ENCODE data around the gene ATP2A2.
"Not testable (repeated sequence)": the region's sequence is repeated elsewhere in the genome, so short reads cannot be mapped to it uniquely, and the experiment has no call there.

The ATP2A2 gene

DNA sequence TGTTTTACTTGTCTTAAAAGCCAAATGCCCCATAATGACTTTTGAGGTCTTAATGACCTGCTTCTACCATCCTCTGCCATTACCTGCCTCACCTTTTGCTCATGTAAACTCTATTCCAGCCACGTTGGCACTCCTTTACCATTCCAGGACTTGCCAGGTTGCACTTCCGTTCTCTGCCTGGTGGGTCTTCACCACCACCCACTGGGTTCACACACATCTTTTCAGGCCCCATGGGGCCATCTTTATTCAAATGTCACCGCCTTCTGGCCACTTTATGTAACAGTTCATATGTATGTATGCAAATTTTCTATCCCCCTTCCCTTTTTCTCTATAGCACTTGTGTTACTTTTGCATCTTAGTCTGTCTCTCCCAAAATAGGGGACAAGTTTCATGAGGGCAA is 57.7 kb downstream of the ATP2A2 start:
- Mint-ChIP-seq H3K4me3 (no peak overlapping the region), H3K27me3 (no peaks in the 10 kb centered on the region), H3K4me1 (ENCODE audit: low read depth) (no peaks in the 10 kb centered on the region), H3K36me3 (peaks cover 4% of the 10 kb centered on the region), H3K9me3 (ENCODE audit: low read depth) (no peaks in the 10 kb centered on the region), H3K27ac (peak overlapping the region; percentile 47)

DNA sequence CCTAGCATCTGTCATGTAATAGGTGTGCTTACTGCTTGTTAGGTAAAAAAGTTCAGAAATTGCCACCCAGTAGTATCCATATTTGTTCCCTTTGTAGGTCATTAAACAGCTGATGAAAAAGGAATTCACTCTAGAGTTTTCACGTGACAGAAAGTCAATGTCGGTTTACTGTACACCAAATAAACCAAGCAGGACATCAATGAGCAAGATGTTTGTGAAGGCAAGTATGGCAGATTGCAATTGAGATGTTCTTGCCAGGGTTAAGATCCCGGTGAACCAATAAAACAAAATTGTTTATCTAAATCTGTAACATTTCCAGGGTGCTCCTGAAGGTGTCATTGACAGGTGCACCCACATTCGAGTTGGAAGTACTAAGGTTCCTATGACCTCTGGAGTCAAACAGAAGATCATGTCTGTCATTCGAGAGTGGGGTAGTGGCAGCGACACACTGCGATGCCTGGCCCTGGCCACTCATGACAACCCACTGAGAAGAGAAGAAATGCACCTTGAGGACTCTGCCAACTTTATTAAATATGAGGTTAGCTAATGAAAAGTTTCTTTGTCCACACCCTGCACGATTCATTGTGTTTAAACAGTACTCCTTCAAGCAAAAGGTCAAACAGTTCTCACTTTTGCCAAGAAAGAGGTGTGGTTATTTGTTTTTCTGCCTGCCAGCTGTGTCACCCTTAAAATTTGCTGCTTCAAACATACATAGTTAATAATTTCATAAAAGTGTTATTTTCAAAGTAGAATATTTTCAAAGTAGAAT is 58.3 kb downstream of the ATP2A2 start:
- H3K27ac Mint-ChIP-seq = no peak overlapping the region
- no peak overlapping the region for H3K4me3 Mint-ChIP-seq
- no peaks in the 10 kb centered on the region for H3K4me1 Mint-ChIP-seq (ENCODE audit: low read depth)
- no peaks in the 10 kb centered on the region for H3K27me3 Mint-ChIP-seq
- H3K36me3 Mint-ChIP-seq = peaks cover 5% of the 10 kb centered on the region
- no peaks in the 10 kb centered on the region for H3K9me3 Mint-ChIP-seq (ENCODE audit: low read depth)

DNA sequence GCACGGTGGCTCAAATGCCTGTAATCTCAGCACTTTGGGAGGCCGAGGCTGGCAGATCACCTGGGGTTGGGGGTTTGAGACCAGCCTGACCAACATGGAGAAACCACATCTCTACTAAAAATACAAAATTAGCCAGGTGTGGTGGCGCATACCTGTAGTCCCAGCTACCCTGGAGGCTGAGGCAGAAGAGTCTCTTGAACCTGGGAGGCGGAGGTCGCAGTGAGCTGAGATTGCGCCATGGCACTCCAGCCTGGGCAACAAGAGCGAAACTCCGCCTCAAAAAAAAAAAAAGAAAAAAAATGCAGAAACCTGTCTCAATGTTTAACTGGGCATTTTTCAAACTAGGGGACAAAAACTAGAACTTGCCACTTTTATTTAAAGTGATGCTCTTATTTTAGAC is 59.2 kb downstream of the ATP2A2 start:
- H3K36me3 Mint-ChIP-seq, H3K4me3 Mint-ChIP-seq, H3K27me3 Mint-ChIP-seq: not testable (repeated sequence)

DNA sequence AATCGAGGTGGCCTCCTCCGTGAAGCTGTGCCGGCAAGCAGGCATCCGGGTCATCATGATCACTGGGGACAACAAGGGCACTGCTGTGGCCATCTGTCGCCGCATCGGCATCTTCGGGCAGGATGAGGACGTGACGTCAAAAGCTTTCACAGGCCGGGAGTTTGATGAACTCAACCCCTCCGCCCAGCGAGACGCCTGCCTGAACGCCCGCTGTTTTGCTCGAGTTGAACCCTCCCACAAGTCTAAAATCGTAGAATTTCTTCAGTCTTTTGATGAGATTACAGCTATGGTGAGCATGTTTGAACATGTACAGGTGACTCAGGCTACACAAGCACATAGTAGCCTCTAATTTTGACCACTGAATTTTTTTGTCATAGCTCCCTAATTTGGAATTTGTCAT is 59.7 kb downstream of the ATP2A2 start:
- Mint-ChIP-seq H3K27ac (no peak overlapping the region), H3K27me3 (no peaks in the 10 kb centered on the region), H3K4me1 (ENCODE audit: low read depth) (no peaks in the 10 kb centered on the region), H3K36me3 (peaks cover 5% of the 10 kb centered on the region), H3K9me3 (ENCODE audit: low read depth) (no peaks in the 10 kb centered on the region), H3K4me3 (no peak overlapping the region)

More for the DNA sequence above, 59.2 kb downstream of the ATP2A2 start:
- H3K27ac Mint-ChIP-seq; H3K4me1 Mint-ChIP-seq (ENCODE audit: low read depth); H3K9me3 Mint-ChIP-seq (ENCODE audit: low read depth): not testable (repeated sequence)

DNA sequence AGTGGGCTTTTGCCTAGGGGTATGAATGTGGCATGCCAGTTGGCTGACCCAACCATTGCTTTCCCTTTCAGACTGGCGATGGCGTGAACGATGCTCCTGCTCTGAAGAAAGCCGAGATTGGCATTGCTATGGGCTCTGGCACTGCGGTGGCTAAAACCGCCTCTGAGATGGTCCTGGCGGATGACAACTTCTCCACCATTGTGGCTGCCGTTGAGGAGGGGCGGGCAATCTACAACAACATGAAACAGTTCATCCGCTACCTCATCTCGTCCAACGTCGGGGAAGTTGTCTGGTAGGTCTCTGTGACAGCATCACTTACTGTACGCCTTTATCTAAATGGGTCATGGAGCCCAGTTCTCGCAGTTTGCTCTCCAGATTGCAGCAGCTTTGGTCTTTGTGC is 61.1 kb downstream of the ATP2A2 start:
- no peaks in the 10 kb centered on the region for H3K27me3 Mint-ChIP-seq
- H3K36me3 Mint-ChIP-seq = peaks cover 5% of the 10 kb centered on the region
- H3K27ac Mint-ChIP-seq = no peak overlapping the region
- H3K4me3 Mint-ChIP-seq = no peak overlapping the region
- no peaks in the 10 kb centered on the region for H3K9me3 Mint-ChIP-seq (ENCODE audit: low read depth)
- H3K4me1 Mint-ChIP-seq (ENCODE audit: low read depth) = no peaks in the 10 kb centered on the region

DNA sequence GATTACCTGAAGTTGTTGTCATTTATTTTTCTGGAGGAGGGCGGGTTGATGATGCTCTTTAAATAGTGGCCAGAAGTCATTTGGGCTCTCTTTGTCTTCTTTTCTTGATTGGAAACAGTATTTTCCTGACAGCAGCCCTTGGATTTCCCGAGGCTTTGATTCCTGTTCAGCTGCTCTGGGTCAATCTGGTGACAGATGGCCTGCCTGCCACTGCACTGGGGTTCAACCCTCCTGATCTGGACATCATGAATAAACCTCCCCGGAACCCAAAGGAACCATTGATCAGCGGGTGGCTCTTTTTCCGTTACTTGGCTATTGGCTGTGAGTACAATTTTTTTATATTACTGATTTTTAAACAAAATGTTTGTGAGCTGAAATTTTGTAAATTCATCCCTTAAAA is 62.1 kb downstream of the ATP2A2 start:
- H3K27ac Mint-ChIP-seq = no peak overlapping the region

DNA sequence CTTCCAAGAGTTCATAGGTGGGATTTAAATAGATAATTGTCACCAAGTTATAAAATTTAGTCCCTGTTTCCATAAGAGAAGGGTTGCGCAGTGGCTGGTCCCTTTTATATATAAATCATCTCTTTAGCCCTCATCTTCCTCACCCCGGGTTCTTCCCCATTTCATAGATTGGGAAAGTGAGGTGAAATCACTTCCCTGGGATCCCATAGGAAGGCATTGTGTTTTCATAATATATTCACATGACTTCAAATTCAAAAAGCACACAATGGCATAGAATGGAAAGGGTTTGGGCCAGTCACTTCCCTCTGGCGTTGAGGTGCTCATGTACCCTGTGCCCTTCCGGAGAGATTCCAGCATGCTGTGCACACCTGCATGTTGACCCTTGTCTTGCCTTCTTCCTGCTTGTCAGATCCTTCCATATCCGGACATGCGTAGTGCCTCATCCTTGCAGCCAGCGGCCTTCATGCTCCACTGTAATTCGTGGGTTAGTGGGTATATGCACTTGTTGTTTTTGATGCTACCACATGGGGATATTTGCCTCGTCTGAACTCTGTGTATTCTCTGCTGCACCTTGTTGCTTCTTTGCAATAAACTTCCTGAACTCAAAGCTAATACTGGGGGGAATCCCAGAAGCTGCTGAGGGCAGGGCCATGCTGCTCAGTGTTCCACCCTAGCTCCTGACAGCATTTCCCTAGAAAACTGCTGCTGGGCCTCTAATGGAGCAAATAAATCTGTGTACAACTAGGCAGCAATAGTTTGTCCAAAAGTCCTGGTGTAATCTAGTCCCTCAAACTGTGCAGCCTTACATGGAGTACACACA is 62.9 kb downstream of the ATP2A2 start:
- peaks cover 6% of the 10 kb centered on the region for H3K36me3 Mint-ChIP-seq
- H3K4me3 Mint-ChIP-seq = no peak overlapping the region
- H3K27ac Mint-ChIP-seq = no peak overlapping the region
- no peaks in the 10 kb centered on the region for H3K9me3 Mint-ChIP-seq (ENCODE audit: low read depth)
- H3K27me3 Mint-ChIP-seq = no peaks in the 10 kb centered on the region
- peaks cover 11% of the 10 kb centered on the region for H3K4me1 Mint-ChIP-seq (ENCODE audit: low read depth)

More for the DNA sequence above, 62.1 kb downstream of the ATP2A2 start:
- Mint-ChIP-seq H3K36me3 (peaks cover 8% of the 10 kb centered on the region), H3K4me1 (ENCODE audit: low read depth) (peaks cover 2% of the 10 kb centered on the region), H3K27me3 (no peaks in the 10 kb centered on the region), H3K4me3 (no peak overlapping the region), H3K9me3 (ENCODE audit: low read depth) (no peaks in the 10 kb centered on the region)

DNA sequence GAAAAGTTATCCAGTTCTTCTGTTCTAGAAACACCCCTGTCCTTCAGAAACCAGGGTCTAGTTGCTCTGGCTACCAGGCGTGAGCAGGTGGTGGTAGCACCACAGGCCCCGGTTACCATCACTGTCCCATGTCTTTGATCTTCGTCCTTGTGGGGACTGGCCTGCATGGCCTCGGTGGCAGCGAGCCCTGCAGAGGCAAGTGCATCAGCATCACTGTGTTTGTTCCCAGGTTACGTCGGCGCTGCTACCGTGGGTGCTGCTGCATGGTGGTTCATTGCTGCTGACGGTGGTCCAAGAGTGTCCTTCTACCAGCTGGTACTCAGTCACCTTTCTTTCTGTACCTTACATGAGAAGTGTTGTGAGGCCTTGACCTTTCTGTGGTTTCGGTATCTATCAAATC is 63.6 kb downstream of the ATP2A2 start:
- no peak overlapping the region for H3K4me3 Mint-ChIP-seq
- no peaks in the 10 kb centered on the region for H3K27me3 Mint-ChIP-seq
- peaks cover 6% of the 10 kb centered on the region for H3K36me3 Mint-ChIP-seq
- no peaks in the 10 kb centered on the region for H3K9me3 Mint-ChIP-seq (ENCODE audit: low read depth)
- H3K27ac Mint-ChIP-seq = no peak overlapping the region
- H3K4me1 Mint-ChIP-seq (ENCODE audit: low read depth) = peaks cover 18% of the 10 kb centered on the region

DNA sequence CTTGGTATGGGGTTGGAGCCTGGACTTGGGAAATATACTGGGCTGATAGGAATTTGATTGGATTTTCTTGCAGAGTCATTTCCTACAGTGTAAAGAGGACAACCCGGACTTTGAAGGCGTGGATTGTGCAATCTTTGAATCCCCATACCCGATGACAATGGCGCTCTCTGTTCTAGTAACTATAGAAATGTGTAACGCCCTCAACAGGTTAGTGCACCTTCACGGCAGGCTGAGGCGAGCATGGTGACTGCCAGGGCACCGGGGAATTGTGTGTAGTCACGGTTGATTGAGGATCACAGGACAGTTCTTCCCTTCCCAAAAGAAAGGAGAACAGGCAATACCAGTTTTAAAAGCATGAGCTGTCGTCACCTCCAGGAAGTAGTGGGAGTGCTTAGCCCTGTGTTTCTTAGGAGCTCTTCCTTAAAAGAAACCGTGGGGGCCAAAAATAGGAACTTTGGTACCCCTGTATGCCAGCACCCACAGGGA is 64.2 kb downstream of the ATP2A2 start:
- Mint-ChIP-seq H3K4me1 (ENCODE audit: low read depth) (peaks cover 23% of the 10 kb centered on the region), H3K27ac (no peak overlapping the region), H3K36me3 (peaks cover 6% of the 10 kb centered on the region), H3K9me3 (ENCODE audit: low read depth) (no peaks in the 10 kb centered on the region), H3K4me3 (no peak overlapping the region), H3K27me3 (no peaks in the 10 kb centered on the region)

DNA sequence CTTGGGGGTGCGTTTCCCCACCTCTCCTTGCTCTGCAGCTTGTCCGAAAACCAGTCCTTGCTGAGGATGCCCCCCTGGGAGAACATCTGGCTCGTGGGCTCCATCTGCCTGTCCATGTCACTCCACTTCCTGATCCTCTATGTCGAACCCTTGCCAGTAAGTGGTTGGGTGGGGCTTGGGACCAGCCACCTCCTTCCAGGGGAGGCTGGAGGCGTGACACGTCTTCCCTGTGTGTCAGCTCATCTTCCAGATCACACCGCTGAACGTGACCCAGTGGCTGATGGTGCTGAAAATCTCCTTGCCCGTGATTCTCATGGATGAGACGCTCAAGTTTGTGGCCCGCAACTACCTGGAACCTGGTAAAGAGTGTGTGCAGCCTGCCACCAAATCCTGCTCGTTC is 64.9 kb downstream of the ATP2A2 start:
- H3K36me3 Mint-ChIP-seq = peaks cover 6% of the 10 kb centered on the region
- H3K27ac Mint-ChIP-seq = no peak overlapping the region

DNA sequence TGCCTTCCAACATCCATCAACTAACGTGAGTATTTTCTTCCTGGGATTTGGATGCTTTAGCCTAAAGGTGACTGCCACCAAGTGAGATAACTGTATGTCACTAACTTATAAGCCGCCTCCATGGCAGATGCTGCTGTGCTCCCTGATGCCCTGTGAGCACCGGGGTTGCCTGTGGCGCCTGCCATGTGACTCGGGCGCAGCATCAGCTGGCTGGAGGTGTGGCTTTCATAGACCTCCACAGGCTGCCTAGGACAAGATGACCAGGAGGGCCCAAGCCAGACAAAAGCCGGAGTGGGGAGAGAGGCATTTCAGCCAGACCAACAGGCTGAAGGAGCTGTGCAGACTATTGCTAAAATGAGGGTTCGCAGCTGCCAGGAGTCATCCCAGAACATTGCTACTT is 66.7 kb downstream of the ATP2A2 start:
- Mint-ChIP-seq H3K4me1 (ENCODE audit: low read depth) (peaks cover 31% of the 10 kb centered on the region), H3K9me3 (ENCODE audit: low read depth) (no peaks in the 10 kb centered on the region), H3K27ac (peak overlapping the region; percentile 10), H3K4me3 (no peak overlapping the region), H3K27me3 (no peaks in the 10 kb centered on the region), H3K36me3 (peaks cover 6% of the 10 kb centered on the region)

More for the DNA sequence above, 64.9 kb downstream of the ATP2A2 start:
- no peak overlapping the region for H3K4me3 Mint-ChIP-seq
- H3K4me1 Mint-ChIP-seq (ENCODE audit: low read depth) = peaks cover 31% of the 10 kb centered on the region
- H3K9me3 Mint-ChIP-seq (ENCODE audit: low read depth) = no peaks in the 10 kb centered on the region
- H3K27me3 Mint-ChIP-seq = no peaks in the 10 kb centered on the region

DNA sequence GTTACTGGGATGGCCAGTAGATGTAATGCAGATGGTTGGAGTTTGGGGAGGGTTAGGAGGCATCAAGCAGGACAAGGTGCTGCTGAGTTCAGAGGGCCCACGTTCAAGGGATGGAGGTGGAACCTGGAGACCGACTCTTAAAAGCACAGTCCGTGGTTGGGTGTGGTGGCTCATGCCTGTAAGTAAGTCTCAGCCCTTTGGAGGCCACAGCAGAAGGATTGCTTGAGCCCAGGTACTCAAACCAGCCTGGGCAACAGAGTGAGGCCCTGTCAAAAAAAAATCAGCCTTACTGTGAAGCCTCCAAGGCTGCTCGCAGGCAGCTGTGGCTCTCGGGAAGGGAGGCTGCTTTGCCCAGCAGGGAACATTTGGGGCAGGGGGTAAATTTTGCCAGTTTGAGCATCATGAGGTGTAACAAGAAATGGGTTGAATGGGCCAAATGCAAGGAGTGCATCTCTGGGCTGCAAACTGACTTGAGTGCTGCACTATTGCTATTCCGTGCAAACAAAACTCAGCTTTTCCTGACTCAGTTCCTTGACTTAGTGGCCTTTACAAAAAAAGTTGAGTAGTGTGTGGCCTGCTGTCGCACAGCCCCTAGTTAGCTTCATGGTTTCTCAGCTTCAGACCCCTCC is 67.5 kb downstream of the ATP2A2 start:
- peak overlapping the region; percentile 64 for H3K27ac Mint-ChIP-seq
- H3K4me1 Mint-ChIP-seq (ENCODE audit: low read depth) = peaks cover 31% of the 10 kb centered on the region
- peak overlapping the region; percentile 20 for H3K4me3 Mint-ChIP-seq
- no peaks in the 10 kb centered on the region for H3K27me3 Mint-ChIP-seq
- peaks cover 6% of the 10 kb centered on the region for H3K36me3 Mint-ChIP-seq
- H3K9me3 Mint-ChIP-seq (ENCODE audit: low read depth) = no peaks in the 10 kb centered on the region

DNA sequence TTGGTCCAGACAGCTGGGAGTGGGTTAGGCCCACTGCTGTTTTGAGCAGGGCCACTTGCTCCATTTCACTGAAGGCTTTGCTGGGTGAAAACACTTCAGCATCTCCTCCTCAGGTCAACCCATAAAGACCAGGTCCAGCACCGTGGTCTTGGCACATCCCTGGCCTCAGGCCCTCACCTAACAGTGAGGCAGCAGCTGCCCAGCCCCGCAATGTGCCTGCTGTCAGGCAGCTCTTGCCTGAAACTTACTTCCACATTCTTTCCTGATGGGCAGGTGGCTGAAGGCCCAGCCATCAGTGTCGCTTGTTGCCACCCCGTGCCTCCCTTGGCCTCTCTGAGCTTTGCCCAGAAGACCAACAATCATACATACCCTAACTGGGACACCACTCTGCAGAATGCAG is 68.0 kb downstream of the ATP2A2 start:
- Mint-ChIP-seq H3K4me3 (peak overlapping the region; percentile 69), H3K36me3 (peaks cover 5% of the 10 kb centered on the region), H3K9me3 (ENCODE audit: low read depth) (no peaks in the 10 kb centered on the region), H3K4me1 (ENCODE audit: low read depth) (peaks cover 35% of the 10 kb centered on the region), H3K27ac (peak overlapping the region; percentile 90), H3K27me3 (no peaks in the 10 kb centered on the region)

DNA sequence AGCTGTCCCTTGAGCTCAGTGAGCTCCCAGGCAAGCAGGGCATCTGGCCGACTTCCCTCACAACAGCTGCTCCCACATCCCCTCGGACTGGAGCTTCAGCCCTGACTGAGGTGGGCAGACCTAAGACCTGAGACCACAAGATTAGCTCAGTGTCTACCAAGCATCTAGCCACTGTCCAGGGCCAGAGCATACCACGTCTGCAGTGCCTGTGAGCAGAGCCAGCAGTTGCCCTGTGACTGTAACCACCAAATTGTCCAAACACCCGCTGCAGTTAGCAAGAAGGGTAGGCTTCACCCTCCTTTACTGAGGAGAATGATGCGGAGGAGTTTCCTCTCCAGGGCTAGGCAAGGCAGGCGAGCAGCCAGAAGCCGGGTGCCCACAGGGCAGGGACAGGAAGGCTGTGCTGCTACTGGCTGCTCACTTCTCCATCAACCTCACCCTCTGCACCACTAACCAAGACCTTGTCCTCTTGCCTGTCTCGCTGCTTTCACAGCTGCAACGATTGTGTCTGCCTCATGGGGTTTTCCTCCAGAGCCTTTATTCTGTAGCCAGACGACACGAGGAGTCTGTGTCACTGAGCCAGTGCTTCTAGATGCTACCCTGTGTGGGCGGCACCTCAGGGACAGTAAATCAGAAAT is 68.6 kb downstream of the ATP2A2 start:
- peak overlapping the region; percentile 69 for H3K4me3 Mint-ChIP-seq
- H3K36me3 Mint-ChIP-seq = peaks cover 3% of the 10 kb centered on the region
- no peaks in the 10 kb centered on the region for H3K9me3 Mint-ChIP-seq (ENCODE audit: low read depth)
- peaks cover 39% of the 10 kb centered on the region for H3K4me1 Mint-ChIP-seq (ENCODE audit: low read depth)
- H3K27ac Mint-ChIP-seq = peak overlapping the region; percentile 90
- no peaks in the 10 kb centered on the region for H3K27me3 Mint-ChIP-seq

DNA sequence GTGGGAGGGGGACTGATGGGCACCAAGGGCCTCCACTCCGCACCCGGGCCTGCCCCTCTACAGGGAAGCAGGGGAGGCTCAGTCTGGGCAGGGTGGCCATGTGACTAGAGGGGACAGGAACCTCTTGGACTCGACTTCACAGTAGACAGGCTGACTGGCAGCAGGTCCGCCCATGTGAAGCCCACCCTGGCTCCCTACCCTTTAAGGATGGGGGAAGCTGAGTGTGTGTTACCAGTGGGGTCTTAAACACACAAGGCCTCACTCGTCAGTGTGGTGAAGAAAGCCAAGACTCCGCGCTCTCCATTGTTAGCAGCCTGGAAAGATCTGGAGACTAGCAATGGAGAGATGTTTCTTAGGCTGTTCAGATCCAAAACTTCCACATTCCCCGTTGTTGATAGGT is 70.1 kb downstream of the ATP2A2 start:
- H3K27me3 Mint-ChIP-seq = no peaks in the 10 kb centered on the region
- H3K27ac Mint-ChIP-seq = no peak overlapping the region
- peaks cover 3% of the 10 kb centered on the region for H3K36me3 Mint-ChIP-seq
- no peak overlapping the region for H3K4me3 Mint-ChIP-seq
- H3K4me1 Mint-ChIP-seq (ENCODE audit: low read depth) = peaks cover 44% of the 10 kb centered on the region
- no peaks in the 10 kb centered on the region for H3K9me3 Mint-ChIP-seq (ENCODE audit: low read depth)

Data from activated naive CD8-positive, alpha-beta T cell (primary cell).